Aorta (tissue), 5 donors: ENCODE measurements around the gene TXNL4B. TPM values are rescaled to one million over a fixed set of nuclear protein-coding genes. Genes with fewer than 3 reads are reported as not detected.

Experiments
- ATAC-seq: fragments of 200-7000 bp; cut with Tn5 transposase; one replicate; pipeline ENCODE4 v1.9.1; 2022; ENCODE audit warnings: moderate library complexity; ENCODE audit not compliant: low FRiP score
- DNase-seq, 2 donors: peaks; one replicate each; pipeline ENCODE4 v3.0.0-alpha.2; 2020
- H3K27ac ChIP-seq, 2 donors: one replicate each; pipeline ENCODE4 v1.5.1; 2013; ENCODE audit warnings: low read length in 2 of 2, mild to moderate bottlenecking in 2 of 2, moderate library complexity in 2 of 2, control low read depth in 1 of 2, inconsistent platforms in 1 of 2, low read depth in 1 of 2
- H3K27me3 ChIP-seq, 2 donors: one replicate each; pipeline ENCODE4 v1.6.1; 2013; ENCODE audit warnings: control low read depth in 1 of 2, low read length in 1 of 2, mild to moderate bottlenecking in 1 of 2, moderate library complexity in 1 of 2; ENCODE audit not compliant: insufficient read depth in 2 of 2, control insufficient read depth in 1 of 2
- H3K36me3 ChIP-seq, 2 donors: one replicate each; pipeline ENCODE4 v1.6.1; 2013; ENCODE audit warnings: control low read depth in 1 of 2, low read length in 1 of 2, mild to moderate bottlenecking in 1 of 2; ENCODE audit not compliant: insufficient read depth in 2 of 2, control insufficient read depth in 1 of 2
- H3K4me1 ChIP-seq, 2 donors: one replicate each; pipeline ENCODE4 v1.6.1; 2013; ENCODE audit warnings: low read length in 2 of 2, control low read depth in 1 of 2, mild to moderate bottlenecking in 1 of 2, moderate library complexity in 1 of 2; ENCODE audit not compliant: insufficient read depth in 2 of 2, control insufficient read depth in 1 of 2
- H3K4me3 ChIP-seq, 2 donors: one replicate each; pipeline ENCODE4 v1.5.1; 2013; ENCODE audit warnings: low read length in 2 of 2, control low read depth in 1 of 2, mild to moderate bottlenecking in 1 of 2
- H3K9me3 ChIP-seq: one replicate; pipeline ENCODE4 v1.6.1; 2013; ENCODE audit warnings: mild to moderate bottlenecking, low read length; ENCODE audit not compliant: control insufficient read depth
- WGBS, 2 donors: extraction: QIAGEN DNeasy Blood & Tissue Kit; methylation state at CpG; one replicate each; pipeline ENCODE4 v1.1.7; 2013; 5-methylcytosine and 5-hydroxymethylcytosine counted together
- intact Hi-C, 2 donors: fragments of 100-400 bp; cut with DNase I; formaldehyde crosslinking; loops; one replicate each; pipeline versions ENCODE4 v1.14.2 to v1.15.0; 2022
- long read RNA-seq, 2 donors: library from polyadenylated mRNA; unstranded; transcript quantifications; one replicate each; pipeline ENCODE4 v2.0.0, GENCODE V29; 2020 to 2021
- polyA plus RNA-seq, 2 donors: library from polyadenylated mRNA; stranded (reverse); fragments of 200-250 nt; gene quantifications; one replicate each; pipeline ENCODE4 v1.2.3, GENCODE V29; 2013
- total RNA-seq, 2 donors: library from RNA; stranded (reverse); fragmentation: NEBNext Ultra II Directional; extraction: Animal tissue kit (Norgen Biotek cat#: 25700); gene quantifications; one replicate each; pipeline ENCODE4 v1.2.1, GENCODE V29; 2021
- donor health status: healthy with polysubstance abuse.
- donor health status: Bipolar disorder and iron deficiency.
- donor health status: DM: no; HTN: no; CAD: no.
- donor health status: DM: no; HTN: no; CAD: no.
- donor health status: DM: yes; HTN: yes; CAD: no.

Gene TXNL4B
- 10 to 100 TPM in 1 of 2 donors, 1 to 10 TPM in 1; 8.9 to 11.8 TPM for total RNA-seq
- 1 to 10 TPM; 7.3 to 8.9 TPM for polyA plus RNA-seq
- long read RNA-seq, donor 1, transcript TXNL4B-201 (4 exons, 2,556 nt) = major isoform, 12 of 18 reads
- long read RNA-seq, donor 1, partial matches to known transcripts = 4 of 18 reads
- long read RNA-seq, donor 1, other reads (novel, unspliced or antisense) = 0 of 18 reads
- long read RNA-seq, donor 2, partial matches to known transcripts = 0 of 4 reads
- long read RNA-seq, donor 2, other reads (novel, unspliced or antisense) = 2 of 4 reads

DNA sequence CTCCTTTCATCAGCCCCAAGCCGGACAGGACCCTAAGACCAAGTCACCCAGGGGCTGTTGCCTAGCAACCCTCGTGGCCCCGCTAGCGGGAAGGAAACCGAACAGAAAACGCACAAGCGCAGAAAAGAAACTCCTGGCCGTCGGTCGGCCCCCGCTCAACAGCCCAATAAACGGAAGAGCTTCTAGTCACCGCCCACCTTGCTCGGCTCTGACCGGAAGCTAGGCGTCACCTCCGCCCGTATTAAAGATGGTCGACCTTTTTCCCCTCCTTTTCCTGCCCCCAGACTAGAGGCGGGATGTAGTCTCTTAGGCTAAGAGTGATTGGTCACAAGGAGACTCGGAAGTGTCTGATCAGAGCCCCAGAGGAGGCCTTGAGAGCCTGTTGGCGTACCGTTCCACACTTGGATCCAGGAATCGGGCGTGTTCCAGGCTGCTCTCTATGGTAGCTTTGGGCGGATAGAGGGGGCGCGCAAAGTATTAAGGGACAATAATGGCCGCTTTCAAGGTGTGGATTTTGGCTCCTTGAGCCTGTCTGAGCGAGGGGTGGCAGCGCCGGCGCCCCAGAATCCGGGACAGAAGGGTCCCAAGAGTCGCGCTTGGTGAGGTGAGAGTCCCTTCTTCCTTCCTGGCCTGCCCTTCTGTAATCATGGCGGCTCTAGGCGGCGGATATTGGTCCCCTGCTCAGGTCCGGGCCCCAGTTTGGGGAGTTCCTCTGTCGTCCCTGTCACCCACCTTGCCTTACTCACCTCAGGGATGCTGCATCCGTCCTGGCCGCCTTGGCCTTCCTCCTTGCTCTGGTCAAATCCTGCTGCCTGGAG, at the start of gene TXNL4B, which contains the start of gene DHX38:
Gene TXNL4B (minus strand): TSS at position 173 of the 818 bp plus-strand sequence. CDS start 2,871 bp downstream, outside the sequence.
Gene DHX38 (plus strand): TSS at position 400 of the 818 bp plus-strand sequence. CDS start 2,311 bp downstream, outside the sequence.
- peak; percentile 96 for DNase-seq
- H3K27ac ChIP-seq = peak within 1 kb of the TSS in 1 of 2 donors; percentile 81
- peak; percentile 99 for ATAC-seq
- WGBS, 2 donors = 1% methylated on average over 43 of the region's 43 CpGs
- H3K27me3 ChIP-seq = no peaks in the 10 kb centered on the region
- H3K36me3 ChIP-seq = peaks cover 2 to 6% of the 10 kb centered on the region in 2 donors
- H3K4me3 ChIP-seq = peak within 1 kb of the TSS; percentile 83 to 86
- intact Hi-C loops = no loop called here
- H3K4me1 ChIP-seq = peaks cover 0 to 4% of the 10 kb centered on the region in 2 donors
- H3K9me3 ChIP-seq = no peaks in the 10 kb centered on the region

- Histone ChIP-seq H3K9me3 (no peaks in the 10 kb centered on the region), H3K27me3 (no peaks in the 10 kb centered on the region), H3K36me3 (no peaks in the 10 kb centered on the region), H3K4me1 (no peaks in the 10 kb centered on the region), H3K4me3 (no peak overlapping the region), H3K27ac (no peak overlapping the region)
- no peak for DNase-seq
- 35 to 47% methylated on average over 1 of the region's 1 CpG for WGBS, 2 donors
- intact Hi-C loops = no loop called here
- no peak for ATAC-seq
These were observed 49.1 kb upstream of the TXNL4B start for GRCh38 chr16:72142476-72142875.

DNA sequence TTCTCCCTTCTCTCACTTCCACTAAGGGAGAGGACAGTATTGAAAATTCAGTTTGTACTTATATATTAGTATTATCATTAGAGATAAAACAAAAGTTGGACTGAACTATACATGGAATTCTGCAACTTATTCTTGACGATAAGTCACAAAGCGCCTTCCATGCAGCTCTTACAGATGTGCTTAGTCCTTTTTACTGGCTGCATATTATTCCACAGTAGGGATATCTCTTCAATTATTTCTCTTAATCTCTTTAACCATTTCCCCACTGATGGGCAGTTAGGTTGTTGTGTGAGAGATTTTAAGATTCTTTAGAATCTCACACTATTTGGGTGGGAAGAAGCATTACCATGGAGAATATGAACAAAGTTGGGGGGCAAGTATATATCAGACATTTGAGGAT, 46.5 kb upstream of the TXNL4B start:
- Histone ChIP-seq H3K9me3 (no peaks in the 10 kb centered on the region), H3K4me3 (no peak overlapping the region), H3K4me1 (no peaks in the 10 kb centered on the region), H3K36me3 (no peaks in the 10 kb centered on the region), H3K27ac (no peak overlapping the region), H3K27me3 (no peaks in the 10 kb centered on the region)
- intact Hi-C loops = no loop called here
- WGBS, 2 donors = 91 to 97% methylated on average over 2 of the region's 2 CpGs
- no peak for DNase-seq
- no peak for ATAC-seq

- DNase-seq (no peak), ATAC-seq (no peak)
- Histone ChIP-seq H3K27me3 (no peaks in the 10 kb centered on the region), H3K36me3 (no peaks in the 10 kb centered on the region), H3K4me1 (no peaks in the 10 kb centered on the region), H3K4me3 (no peak overlapping the region), H3K27ac (no peak overlapping the region), H3K9me3 (no peaks in the 10 kb centered on the region)
- intact Hi-C loops = no loop called here
- 84 to 87% methylated on average over 4 of the region's 4 CpGs for WGBS, 2 donors
These were observed 44.7 kb upstream of the TXNL4B start for GRCh38 chr16:72138064-72138572.

GRCh38 chr16:72137380-72138063, 44.1 kb upstream of the TXNL4B start:
- H3K27ac ChIP-seq = no peak overlapping the region
- no peaks in the 10 kb centered on the region for H3K9me3 ChIP-seq
- WGBS, 2 donors = 69 to 72% methylated on average over 15 of the region's 15 CpGs
- no peaks in the 10 kb centered on the region for H3K4me1 ChIP-seq
- no peaks in the 10 kb centered on the region for H3K36me3 ChIP-seq
- H3K27me3 ChIP-seq = no peaks in the 10 kb centered on the region
- DNase-seq (no peak), ATAC-seq (no peak)
- no peak overlapping the region for H3K4me3 ChIP-seq
- intact Hi-C loops = no loop called here

- ATAC-seq (no peak), DNase-seq (no peak)
- H3K9me3 ChIP-seq = no peaks in the 10 kb centered on the region
- no peaks in the 10 kb centered on the region for H3K4me1 ChIP-seq
- no peak overlapping the region for H3K27ac ChIP-seq
- H3K4me3 ChIP-seq = no peak overlapping the region
- intact Hi-C loops = no loop called here
- no peaks in the 10 kb centered on the region for H3K36me3 ChIP-seq
- H3K27me3 ChIP-seq = no peaks in the 10 kb centered on the region
- 95 to 96% methylated on average over 2 of the region's 2 CpGs for WGBS, 2 donors
These were observed 41.1 kb upstream of the TXNL4B start for GRCh38 chr16:72134507-72134906.

DNA sequence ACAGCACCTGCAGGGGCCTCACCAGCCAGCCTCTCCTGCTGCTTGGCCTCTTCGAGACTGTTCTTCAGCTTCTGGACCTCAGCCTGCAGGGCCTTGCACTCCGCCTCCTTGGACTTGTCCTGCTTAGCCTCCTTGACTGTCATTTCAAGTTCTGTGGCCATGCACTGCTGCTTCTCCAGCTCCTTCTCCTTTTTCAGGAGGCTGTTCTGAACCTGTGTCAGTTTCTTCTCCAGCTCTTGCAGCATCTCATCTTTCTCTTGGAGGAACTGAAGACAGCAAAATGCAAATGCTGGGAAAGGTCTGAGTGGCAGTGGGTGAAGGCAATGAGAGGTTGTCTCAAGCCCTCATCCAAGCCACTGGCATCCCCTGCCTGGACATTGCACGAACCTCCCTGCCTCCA, 39.3 kb upstream of the TXNL4B start:
- no peaks in the 10 kb centered on the region for H3K27me3 ChIP-seq
- WGBS, 2 donors = 82 to 84% methylated on average over 3 of the region's 3 CpGs
- H3K4me1 ChIP-seq = no peaks in the 10 kb centered on the region
- H3K36me3 ChIP-seq = no peaks in the 10 kb centered on the region
- intact Hi-C loops = no loop called here
- no peak overlapping the region for H3K27ac ChIP-seq
- H3K9me3 ChIP-seq = no peaks in the 10 kb centered on the region
- H3K4me3 ChIP-seq = no peak overlapping the region
- DNase-seq (no peak), ATAC-seq (peak; percentile 28)

- H3K9me3 ChIP-seq = no peaks in the 10 kb centered on the region
- WGBS, 2 donors = 73 to 74% methylated on average over 6 of the region's 6 CpGs
- no peaks in the 10 kb centered on the region for H3K4me1 ChIP-seq
- ATAC-seq = no peak
- no peak for DNase-seq
- H3K4me3 ChIP-seq = no peak overlapping the region
- intact Hi-C loops = no loop called here
- no peak overlapping the region for H3K27ac ChIP-seq
- H3K36me3 ChIP-seq = no peaks in the 10 kb centered on the region
- H3K27me3 ChIP-seq = no peaks in the 10 kb centered on the region
These were observed 37.6 kb upstream of the TXNL4B start for GRCh38 chr16:72131036-72131435.
